GM12872 (cell line): Measurements from ENCODE around the gene RWDD3.

Experiments
- CTCF ChIP-seq: IDR thresholded peaks from 3 replicates; pipeline ENCODE4 v1.5.1; 2011; ENCODE audit warnings: low read depth, mild to moderate bottlenecking, low read length, moderate library complexity; ENCODE audit not compliant: insufficient read depth

RWDD3 gene

GRCh38 chr1:95203908-95204437, 30.0 kb upstream of the RWDD3 start:
- TF ChIP-seq CTCF: no peak

- no peak for TF ChIP-seq CTCF
Measured at GRCh38 chr1:95206514-95206913, 27.5 kb upstream of the RWDD3 start.

GRCh38 chr1:95207223-95207935, 26.6 kb upstream of the RWDD3 start:
- TF ChIP-seq CTCF: no peak

- no peak for TF ChIP-seq CTCF
Measured at GRCh38 chr1:95208876-95209275, 25.1 kb upstream of the RWDD3 start.

- TF ChIP-seq CTCF: no peak
Measured at GRCh38 chr1:95209291-95209690, 24.7 kb upstream of the RWDD3 start.

- no peak for TF ChIP-seq CTCF
Measured at GRCh38 chr1:95216292-95216990, 17.6 kb upstream of the RWDD3 start.

GRCh38 chr1:95217371-95217770, 16.6 kb upstream of the RWDD3 start:
- no peak for TF ChIP-seq CTCF
